Measurements from ENCODE around the gene MALAT1. TPM values are rescaled to one million over a fixed set of nuclear protein-coding genes. Genes with fewer than 3 reads are reported as not detected.
A peak's percentile ranks its signal among the peaks of the same experiment; 100 is the strongest.

The MALAT1 gene
- total RNA-seq, 1 donor from 2014 or later = 23,607 TPM

- DNase-seq = peak; percentile 85
Observed at GRCh38 chr11:65479184-65480145, 19.4 kb upstream of the MALAT1 start.

- no peak for DNase-seq
Observed at GRCh38 chr11:65482306-65482850, 16.5 kb upstream of the MALAT1 start.

- no peak for DNase-seq
Observed at GRCh38 chr11:65485920-65486219, 13.0 kb upstream of the MALAT1 start.

- DNase-seq = no peak
Observed at GRCh38 chr11:65486570-65487466, 12.0 kb upstream of the MALAT1 start.

- DNase-seq = peak; percentile 100
Observed at GRCh38 chr11:65487467-65488272, 11.2 kb upstream of the MALAT1 start.

- no peak for DNase-seq
Observed at GRCh38 chr11:65488273-65489034, 10.4 kb upstream of the MALAT1 start.

- DNase-seq = peak; percentile 65
Observed at GRCh38 chr11:65489035-65489705, 9.7 kb upstream of the MALAT1 start.

- DNase-seq = no peak
Observed at GRCh38 chr11:65489706-65490320, 9.0 kb upstream of the MALAT1 start.

GRCh38 chr11:65491163-65491465, 7.7 kb upstream of the MALAT1 start:
- DNase-seq = no peak

GRCh38 chr11:65491614-65492386, 7.0 kb upstream of the MALAT1 start:
- peak; percentile 55 for DNase-seq

GRCh38 chr11:65492387-65492636, 6.5 kb upstream of the MALAT1 start:
- no peak for DNase-seq

GRCh38 chr11:65492637-65493366, 6.0 kb upstream of the MALAT1 start:
- DNase-seq = peak; percentile 78

GRCh38 chr11:65493367-65494176, 5.3 kb upstream of the MALAT1 start:
- no peak for DNase-seq

GRCh38 chr11:65496304-65497140, 2.3 kb upstream of the MALAT1 start:
- peak; percentile 83 for DNase-seq

- peak; percentile 98 for DNase-seq
Observed at GRCh38 chr11:65497141-65498041, 1.5 kb upstream of the MALAT1 start.

All from skin of body (tissue), 2 donors.